Loucy (cell line): Measurements from ENCODE around the gene KIF13A.

Source experiments
- EZH2phosphoT487 ChIP-seq: fragments of 200-600 bp; IDR thresholded peaks from 2 replicates; pipeline ENCODE4 v1.6.1; 2018; ENCODE audit warnings: antibody characterized with exemption, mild to moderate bottlenecking, moderate library complexity, borderline replicate concordance
- TF ChIP-seq, protein P1 (sequence below): fragments of 200-600 bp; sonication (generic); conservative IDR thresholded peaks from 2 replicates; pipeline ENCODE4 v1.5.1; 2014; ENCODE audit warnings: mild to moderate bottlenecking, antibody characterized with exemption, low read length

- TF ChIP-seq, protein P1, sequence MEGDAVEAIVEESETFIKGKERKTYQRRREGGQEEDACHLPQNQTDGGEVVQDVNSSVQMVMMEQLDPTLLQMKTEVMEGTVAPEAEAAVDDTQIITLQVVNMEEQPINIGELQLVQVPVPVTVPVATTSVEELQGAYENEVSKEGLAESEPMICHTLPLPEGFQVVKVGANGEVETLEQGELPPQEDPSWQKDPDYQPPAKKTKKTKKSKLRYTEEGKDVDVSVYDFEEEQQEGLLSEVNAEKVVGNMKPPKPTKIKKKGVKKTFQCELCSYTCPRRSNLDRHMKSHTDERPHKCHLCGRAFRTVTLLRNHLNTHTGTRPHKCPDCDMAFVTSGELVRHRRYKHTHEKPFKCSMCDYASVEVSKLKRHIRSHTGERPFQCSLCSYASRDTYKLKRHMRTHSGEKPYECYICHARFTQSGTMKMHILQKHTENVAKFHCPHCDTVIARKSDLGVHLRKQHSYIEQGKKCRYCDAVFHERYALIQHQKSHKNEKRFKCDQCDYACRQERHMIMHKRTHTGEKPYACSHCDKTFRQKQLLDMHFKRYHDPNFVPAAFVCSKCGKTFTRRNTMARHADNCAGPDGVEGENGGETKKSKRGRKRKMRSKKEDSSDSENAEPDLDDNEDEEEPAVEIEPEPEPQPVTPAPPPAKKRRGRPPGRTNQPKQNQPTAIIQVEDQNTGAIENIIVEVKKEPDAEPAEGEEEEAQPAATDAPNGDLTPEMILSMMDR, result no peak
- no peak for TF ChIP-seq EZH2phosphoT487
These were observed 584 bp downstream of the KIF13A start for GRCh38 chr6:17986656-17987446.
